ENCODE data around the gene NUMB.
"Not testable (repeated sequence)": the region's sequence is repeated elsewhere in the genome, so short reads cannot be mapped to it uniquely, and the experiment has no call there.

The NUMB gene

GRCh38 chr14:73418227-73418626 is 40.1 kb downstream of the NUMB start:
- DNase-seq, result no peak

- DNase-seq, result not testable (repeated sequence)
Observed at GRCh38 chr14:73406248-73406647, 52.1 kb downstream of the NUMB start.

DNA sequence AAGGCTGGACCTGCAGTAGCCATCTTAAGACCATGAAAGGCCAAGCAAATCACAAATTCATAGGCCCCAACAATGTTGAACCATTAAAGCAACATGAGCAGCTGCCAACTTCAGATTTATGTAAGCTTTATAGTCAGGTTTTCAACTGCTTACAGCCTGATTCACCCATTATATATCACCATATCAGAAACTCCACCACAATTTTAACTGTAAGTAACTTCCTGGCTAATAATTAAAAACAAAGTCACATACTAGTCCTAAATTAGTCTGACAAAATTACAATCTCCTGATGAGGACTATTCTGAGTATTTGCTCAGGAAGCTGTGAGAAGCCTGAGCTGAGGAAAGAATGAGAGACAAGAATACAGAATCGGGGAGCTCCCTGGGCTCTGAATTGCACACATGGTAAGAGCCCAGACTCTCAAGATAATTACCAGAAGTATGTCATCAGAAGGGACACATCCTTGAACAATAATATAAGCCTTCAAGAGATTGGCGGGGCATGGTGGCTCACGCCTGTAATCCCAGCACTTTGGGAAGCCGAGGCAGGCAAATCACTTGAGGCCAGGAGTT is 55.1 kb downstream of the NUMB start:
- DNase-seq, result no peak

DNA sequence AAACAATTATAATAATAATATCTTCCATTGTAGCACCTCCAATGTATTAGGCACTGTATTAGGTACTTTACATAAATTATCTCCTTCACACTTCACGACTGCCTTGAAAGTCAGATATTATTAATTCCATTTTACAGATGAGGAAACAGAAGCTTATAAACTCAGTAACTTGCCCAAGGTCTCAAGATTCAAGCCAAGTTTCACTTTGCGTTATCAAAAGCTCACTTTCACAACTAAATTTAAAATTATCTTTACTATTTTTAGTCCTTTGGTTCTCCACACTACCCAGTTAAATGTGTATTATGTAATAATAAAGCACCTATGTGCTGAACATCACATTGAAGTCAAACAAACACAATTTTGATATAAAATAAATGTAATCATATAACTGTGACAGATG is 55.8 kb downstream of the NUMB start:
- no peak for DNase-seq

DNA sequence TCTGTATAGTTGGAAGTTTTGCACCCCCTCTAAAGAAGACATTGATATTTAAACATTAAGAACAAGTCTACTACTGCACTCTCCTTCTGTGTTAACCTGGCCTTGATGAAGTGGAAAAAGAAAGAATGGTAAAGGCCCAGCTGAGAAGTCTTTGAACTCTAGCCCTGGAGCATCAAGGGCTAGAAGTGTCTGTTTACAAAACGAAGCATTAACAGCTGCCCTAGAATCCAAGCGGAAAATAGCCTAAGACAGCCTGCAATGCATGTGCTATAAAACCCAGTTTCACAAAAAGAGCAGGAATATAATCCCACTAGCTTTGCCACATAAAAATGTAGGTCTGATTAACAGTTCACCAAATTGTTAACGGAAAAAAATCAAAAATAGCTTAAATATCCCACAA is 60.5 kb downstream of the NUMB start:
- DNase-seq, result no peak

DNA sequence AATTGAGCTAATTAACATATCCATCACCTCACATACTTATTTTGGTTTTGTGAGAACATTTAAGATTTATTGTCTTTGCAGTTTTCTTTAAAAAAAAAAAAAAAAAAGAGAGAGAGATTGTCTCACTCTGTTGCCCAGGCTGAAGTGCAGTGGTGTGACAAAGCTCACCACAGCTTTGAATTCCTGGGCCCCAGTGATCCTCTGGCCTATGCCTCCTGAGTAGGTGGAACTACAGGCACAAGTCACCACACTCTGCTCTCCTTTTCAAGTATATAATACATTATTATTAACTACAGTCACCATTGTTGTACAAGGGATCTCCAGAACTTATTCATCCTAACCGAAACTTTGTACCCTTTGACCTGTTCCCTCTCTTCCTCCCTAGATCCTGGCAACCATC is 64.0 kb downstream of the NUMB start:
- no peak for DNase-seq

DNA sequence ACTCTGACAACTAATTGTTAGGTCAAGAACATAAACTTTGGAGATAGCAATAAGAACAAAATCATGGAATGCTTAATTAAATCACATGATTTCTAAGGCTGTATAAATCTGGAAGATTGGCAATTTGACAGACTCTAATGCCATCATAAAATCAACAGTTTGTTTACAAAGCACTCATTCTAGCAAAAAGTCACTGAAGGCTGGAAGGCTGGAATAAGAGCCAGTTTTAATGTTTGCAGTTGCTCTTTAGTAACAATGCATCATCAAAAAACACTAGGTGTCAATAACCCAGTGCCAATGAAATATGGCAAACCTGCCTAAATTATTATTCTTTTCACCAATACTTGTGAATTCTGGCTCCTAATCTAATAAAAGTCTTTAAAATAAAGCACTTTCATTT is 65.0 kb downstream of the NUMB start:
- no peak for DNase-seq

DNA sequence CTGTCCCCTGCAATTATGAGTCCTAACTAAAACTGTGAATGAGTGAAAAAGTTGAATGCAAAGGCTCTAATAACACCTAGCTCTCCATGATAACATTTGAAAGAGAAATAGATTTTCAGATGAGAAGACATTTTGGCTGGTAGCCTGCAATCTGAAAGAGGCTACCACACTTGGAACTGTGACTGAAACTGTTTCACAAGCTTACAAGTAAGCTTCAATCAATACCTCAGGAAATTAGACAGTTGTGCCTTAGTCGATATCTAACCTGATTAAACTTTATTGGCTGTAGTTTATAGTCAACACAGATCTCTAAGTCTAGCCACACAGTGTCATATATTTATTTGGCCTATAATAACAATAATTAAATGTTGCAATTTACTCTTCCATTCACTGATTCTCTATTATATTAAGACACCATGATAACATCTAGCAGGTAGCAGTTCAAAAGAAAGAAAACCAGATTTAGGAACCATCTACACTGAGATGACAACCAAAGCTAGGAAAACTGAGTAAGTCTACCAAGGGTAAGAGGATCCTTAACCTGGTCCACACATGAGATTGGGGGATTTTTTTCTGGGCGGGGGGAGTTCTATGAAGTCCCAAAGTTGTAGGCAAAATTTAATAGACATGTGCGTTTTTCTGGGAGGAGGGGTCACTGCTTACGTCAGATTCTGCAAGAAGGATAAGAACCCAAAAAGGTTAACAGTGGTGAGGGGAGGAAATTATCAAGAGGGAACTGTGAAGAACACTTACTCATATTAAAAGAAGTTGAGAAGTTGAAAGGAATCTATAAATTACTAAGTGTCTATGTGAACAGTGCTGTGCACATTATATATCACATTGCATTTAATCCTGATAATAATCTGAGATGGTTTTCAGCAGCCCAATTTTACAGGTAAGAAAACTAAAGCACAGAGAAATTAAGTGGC is 65.8 kb downstream of the NUMB start:
- no peak for DNase-seq

DNA sequence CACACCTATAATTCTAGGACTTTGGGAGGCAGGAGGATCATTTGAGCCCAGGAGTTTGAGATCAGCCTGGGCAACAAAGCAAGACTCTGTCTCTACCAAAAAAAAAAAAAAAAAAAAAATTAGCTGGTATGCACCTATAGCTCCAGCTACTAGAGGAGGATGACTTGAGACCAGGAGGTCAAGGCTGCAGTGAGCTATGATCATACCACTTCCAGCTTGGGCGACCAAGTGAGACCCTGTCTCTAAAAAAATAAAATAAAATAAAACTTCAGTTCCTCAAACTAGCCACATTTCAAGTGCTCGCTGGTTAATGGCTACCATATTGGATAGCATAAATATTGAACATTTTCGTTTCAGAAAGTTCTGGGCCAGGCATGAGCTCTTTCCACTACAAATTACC is 70.5 kb downstream of the NUMB start:
- DNase-seq, result not testable (repeated sequence)

DNA sequence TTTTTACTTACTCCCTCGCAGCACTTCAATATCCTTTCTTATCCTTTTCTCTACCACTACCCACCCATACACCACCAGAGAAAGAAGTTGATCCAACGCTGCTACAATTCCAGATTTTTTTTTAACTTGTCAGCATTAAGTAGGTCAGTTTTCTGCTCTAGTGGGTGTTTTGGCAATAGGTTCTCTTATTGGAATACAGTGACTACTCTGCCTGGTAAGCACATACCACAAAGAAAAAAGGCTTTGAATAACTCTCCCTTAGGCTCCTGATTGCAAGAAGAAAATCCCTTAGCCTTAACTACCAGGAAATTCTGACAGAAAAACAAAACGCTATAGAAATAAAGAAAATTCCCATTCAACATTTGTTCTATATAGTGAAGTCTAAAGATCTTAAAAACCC is 72.0 kb downstream of the NUMB start:
- no peak for DNase-seq

- DNase-seq, result not testable (repeated sequence)
Observed at GRCh38 chr14:73385021-73385420, 73.3 kb downstream of the NUMB start.

DNA sequence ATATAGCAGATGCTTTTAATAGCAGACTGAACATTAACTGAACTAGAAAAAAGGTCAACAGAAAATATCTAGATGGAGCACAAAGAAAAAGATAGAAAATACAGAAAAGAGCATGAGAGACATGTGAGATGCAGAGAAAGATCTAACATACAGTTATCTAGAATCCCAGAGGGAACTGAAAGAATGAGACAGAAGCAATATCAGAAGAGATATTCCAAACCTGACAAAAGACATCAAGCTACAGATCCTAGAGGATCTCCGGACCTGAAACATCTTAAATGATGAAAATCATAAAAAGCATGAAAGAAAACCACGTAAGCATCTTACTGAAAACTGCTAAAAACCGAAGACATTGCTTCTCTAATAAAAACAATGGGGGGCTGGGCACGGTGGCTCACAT is 75.0 kb downstream of the NUMB start:
- no peak for DNase-seq

GRCh38 chr14:73381380-73382013 is 76.8 kb downstream of the NUMB start:
- no peak for DNase-seq

DNA sequence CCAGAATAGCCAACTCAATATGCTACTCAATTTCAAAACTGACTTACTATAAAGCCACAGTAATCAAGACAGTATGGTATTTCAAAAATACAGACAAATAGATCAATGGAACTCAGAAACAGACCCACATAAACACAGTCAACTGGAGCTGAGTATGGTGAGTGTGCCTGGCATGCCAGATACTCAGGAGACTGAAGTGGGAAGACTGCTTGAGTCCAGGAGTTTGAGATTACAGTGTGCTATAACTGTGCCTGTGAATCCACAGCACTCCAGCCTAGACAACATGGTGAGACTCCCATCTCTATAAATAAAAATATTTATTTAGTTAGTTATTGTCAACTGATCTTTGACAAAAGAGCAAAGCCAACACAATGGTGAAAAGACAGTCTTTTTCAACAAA is 81.8 kb downstream of the NUMB start:
- no peak for DNase-seq

- no peak for DNase-seq
Observed at GRCh38 chr14:73375861-73376260, 82.5 kb downstream of the NUMB start.

DNA sequence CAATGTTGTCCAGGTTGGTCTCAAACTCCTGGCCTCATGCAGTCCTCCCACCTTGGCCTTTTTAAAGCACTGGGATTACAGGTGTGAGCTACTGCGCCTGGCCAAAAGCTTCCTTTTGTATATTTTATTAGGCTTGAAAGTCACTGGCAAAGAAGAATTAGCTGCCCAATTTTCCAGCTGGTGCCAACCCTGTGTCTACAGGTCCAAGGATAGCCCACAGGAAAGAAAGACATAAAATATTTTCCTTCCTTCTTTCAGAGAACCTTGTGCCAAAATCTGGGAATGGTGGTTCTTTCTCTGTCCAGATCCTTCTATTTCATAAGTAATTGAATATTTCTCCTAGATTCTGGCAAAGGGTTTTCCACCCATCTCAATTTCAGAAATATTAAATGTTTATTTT is 84.1 kb downstream of the NUMB start:
- DNase-seq, result no peak

GRCh38 chr14:73372529-73372928 is 85.8 kb downstream of the NUMB start:
- DNase-seq, result no peak

- DNase-seq, result no peak
Observed at GRCh38 chr14:73370561-73370960, 87.8 kb downstream of the NUMB start.

GRCh38 chr14:73369428-73369827 is 88.9 kb downstream of the NUMB start:
- DNase-seq, result no peak

- DNase-seq, result no peak
Observed at GRCh38 chr14:73368616-73369015, 89.7 kb downstream of the NUMB start.

- DNase-seq, result no peak
Observed at GRCh38 chr14:73365727-73366126, 92.6 kb downstream of the NUMB start.

DNA sequence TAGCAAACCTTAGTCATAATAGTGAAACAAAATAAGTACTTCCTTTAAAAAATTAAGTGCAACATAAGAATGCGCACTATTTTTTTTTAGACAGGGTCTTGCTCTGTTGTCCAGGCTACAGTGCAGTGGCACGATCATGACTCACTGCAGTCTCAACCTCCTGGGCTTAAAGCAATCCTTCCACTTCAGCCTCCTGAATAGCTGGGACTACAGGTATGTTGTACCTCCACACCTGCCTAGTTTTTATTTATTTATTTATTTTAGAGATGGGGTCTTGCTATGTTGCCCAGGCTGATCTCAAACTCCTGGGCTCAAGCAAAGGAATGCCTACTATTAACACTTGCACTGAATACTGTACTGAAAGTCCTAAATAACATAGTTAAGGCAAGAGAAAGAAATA is 93.8 kb downstream of the NUMB start:
- DNase-seq, result no peak

DNA sequence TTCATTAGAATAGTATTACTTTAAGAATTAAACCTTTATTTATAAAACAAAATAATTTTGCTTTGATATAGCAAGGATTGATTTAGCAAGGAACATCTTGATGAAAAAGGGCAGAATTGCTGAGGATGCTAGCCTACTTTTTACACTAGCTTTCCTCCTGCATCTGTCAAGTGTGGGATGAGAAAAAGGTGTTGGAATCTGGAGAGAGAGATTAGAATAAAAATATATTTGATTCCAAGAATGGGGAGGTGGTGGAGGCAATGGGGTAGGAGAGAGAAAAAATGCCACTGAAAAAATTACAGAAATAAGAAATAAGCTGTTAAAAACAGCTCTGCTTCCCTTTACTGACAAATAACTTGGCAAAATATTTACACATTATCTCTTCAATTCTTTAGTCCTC is 98.9 kb downstream of the NUMB start:
- no peak for DNase-seq

DNA sequence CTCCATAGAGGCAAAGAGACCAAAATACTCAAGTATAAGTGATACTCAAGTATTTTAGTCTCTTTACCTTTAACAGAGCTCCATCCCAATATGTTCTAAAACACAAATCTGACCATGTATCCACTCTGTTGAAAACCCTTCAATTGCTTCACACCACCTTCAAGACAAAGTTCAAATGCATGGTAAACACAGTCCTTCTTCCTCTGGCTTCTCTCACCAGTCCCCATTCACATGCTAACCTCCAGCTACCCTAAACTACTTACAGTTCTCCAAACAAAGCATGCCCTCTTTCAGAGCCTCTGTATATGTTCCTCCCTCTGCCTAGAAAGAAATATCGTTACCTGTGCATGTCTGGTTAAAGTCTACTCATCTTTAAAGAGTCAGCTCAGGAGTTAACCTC is 100.2 kb downstream of the NUMB start:
- no peak for DNase-seq

All from activated CD4-positive, alpha-beta T cell treated with anti-CD3 and anti-CD28 coated beads for 4 hours (primary cell).